HepG2 (cell line): ENCODE measurements around the gene NRSN2. TPM values are rescaled to one million over a fixed set of nuclear protein-coding genes. Genes with fewer than 3 reads are reported as not detected.

Source experiments
- ATF7-NPFF ChIP-seq: sonication (generic); formaldehyde crosslinking; IDR thresholded peaks from 2 replicates; pipeline ENCODE4 v1.8.1; 2023; ENCODE audit warnings: mild to moderate bottlenecking, low read depth, missing genetic modification reagents, moderate library complexity
- BORCS8-MEF2B ChIP-seq: sonication (generic); formaldehyde crosslinking; IDR thresholded peaks from 2 replicates; pipeline ENCODE4 v1.8.0; 2022; ENCODE audit warnings: mild to moderate bottlenecking, missing genetic modification reagents
- FLYWCH1 ChIP-seq: sonication (generic); formaldehyde crosslinking; IDR thresholded peaks from 2 replicates; pipeline ENCODE4 v1.8.1; 2023; ENCODE audit warnings: mild to moderate bottlenecking, missing genetic modification reagents
- FOXP1 ChIP-seq, 2 experiments: fragments of 450-650 bp in 1 of 2; IDR thresholded peaks; 2 replicates each; pipeline ENCODE4 v1.6.1; 2017 to 2018; ENCODE audit warnings: antibody characterized with exemption in 1 of 2
- GTF3A ChIP-seq: sonication (generic); formaldehyde crosslinking; conservative IDR thresholded peaks from 2 replicates; pipeline ENCODE4 v1.4.0; 2020; ENCODE audit warnings: mild to moderate bottlenecking, missing genetic modification reagents
- HMG20B ChIP-seq: conservative IDR thresholded peaks from 2 replicates; pipeline ENCODE4 v1.6.1; 2016; ENCODE audit warnings: missing genetic modification reagents, missing compliant biosample characterization
- MTA1 ChIP-seq: sonication (generic); formaldehyde crosslinking; IDR thresholded peaks from 2 replicates; pipeline ENCODE4 v1.4.0; 2020; ENCODE audit warnings: missing genetic modification reagents, mild to moderate bottlenecking, borderline replicate concordance
- NR2F2 ChIP-seq: IDR thresholded peaks from 2 replicates; pipeline ENCODE4 v1.6.1; 2012; ENCODE audit warnings: low read depth, inconsistent platforms, borderline replicate concordance
- PHF21A ChIP-seq: sonication (generic); formaldehyde crosslinking; IDR thresholded peaks from 2 replicates; pipeline ENCODE4 v1.5.0; 2020; ENCODE audit warnings: mild to moderate bottlenecking, missing genetic modification reagents
- PHF8 ChIP-seq: sonication (generic); formaldehyde crosslinking; IDR thresholded peaks from 2 replicates; pipeline ENCODE4 v1.5.0; 2020; ENCODE audit warnings: missing genetic modification reagents
- POGZ ChIP-seq: sonication (generic); formaldehyde crosslinking; IDR thresholded peaks from 2 replicates; pipeline ENCODE4 v1.4.0; 2020; ENCODE audit warnings: mild to moderate bottlenecking, missing genetic modification reagents
- RAD51 ChIP-seq: fragments of 450-650 bp; IDR thresholded peaks from 2 replicates; pipeline ENCODE4 v1.6.1; 2016; ENCODE audit warnings: borderline replicate concordance
- RARA ChIP-seq: IDR thresholded peaks from 2 replicates; pipeline ENCODE4 v1.6.1; 2016; ENCODE audit warnings: missing genetic modification reagents, missing compliant biosample characterization
- RORA ChIP-seq: sonication (generic); formaldehyde crosslinking; IDR thresholded peaks from 2 replicates; pipeline ENCODE4 v1.5.0; 2020; ENCODE audit warnings: mild to moderate bottlenecking, missing genetic modification reagents, moderate library complexity
- SPEN ChIP-seq: sonication (generic); formaldehyde crosslinking; IDR thresholded peaks from 2 replicates; pipeline ENCODE4 v1.5.1; 2020; ENCODE audit warnings: low read depth, mild to moderate bottlenecking, missing genetic modification reagents
- SRY ChIP-seq: sonication (generic); formaldehyde crosslinking; IDR thresholded peaks from 2 replicates; pipeline ENCODE4 v1.8.0; 2022; ENCODE audit warnings: mild to moderate bottlenecking, missing genetic modification reagents
- ZBTB42 ChIP-seq: sonication (generic); formaldehyde crosslinking; IDR thresholded peaks from 2 replicates; pipeline ENCODE4 v1.5.0; 2020; ENCODE audit warnings: mild to moderate bottlenecking, missing genetic modification reagents
- ZFP41 ChIP-seq: sonication (generic); formaldehyde crosslinking; IDR thresholded peaks from 2 replicates; pipeline ENCODE4 v1.4.0; 2020; ENCODE audit warnings: mild to moderate bottlenecking, missing genetic modification reagents, borderline replicate concordance
- ZNF232 ChIP-seq: sonication (generic); formaldehyde crosslinking; IDR thresholded peaks from 2 replicates; pipeline ENCODE4 v1.4.0; 2020; ENCODE audit warnings: missing genetic modification reagents, borderline replicate concordance
- ZNF256 ChIP-seq: sonication (generic); formaldehyde crosslinking; conservative IDR thresholded peaks from 2 replicates; pipeline ENCODE4 v1.4.0; 2020; ENCODE audit warnings: missing genetic modification reagents
- ZNF674 ChIP-seq: sonication (generic); formaldehyde crosslinking; IDR thresholded peaks from 2 replicates; pipeline ENCODE4 v1.5.0; 2020; ENCODE audit warnings: low read depth, mild to moderate bottlenecking, missing genetic modification reagents
- ZNF75D ChIP-seq: sonication (generic); formaldehyde crosslinking; IDR thresholded peaks from 2 replicates; pipeline ENCODE4 v1.8.1; 2023; ENCODE audit warnings: missing genetic modification reagents, mild to moderate bottlenecking, borderline replicate concordance
- ZNF792 ChIP-seq: IDR thresholded peaks from 2 replicates; pipeline ENCODE4 v1.6.1; 2016
- ZNF850 ChIP-seq: sonication (generic); formaldehyde crosslinking; conservative IDR thresholded peaks from 2 replicates; pipeline ENCODE4 v1.9.0; 2021; ENCODE audit warnings: mild to moderate bottlenecking, missing genetic modification reagents
- polyA plus RNA-seq, 8 experiments: library from polyadenylated mRNA; depleted of rRNA in 3 of 8; stranded (reverse) in 7 of 8; unstranded in 1 of 8; fragments of >200 nt; fragmentation: Illumina TruSeq in 4 of 8; extraction: Trizol in 4 of 8; gene quantifications; 2 replicates each; pipeline versions ENCODE4 v1.2.1 to v1.2.3, GENCODE V29; 2011 to 2016; ENCODE audit warnings: low read depth in 4 of 8, missing spikeins in 1 of 8, mixed read lengths in 1 of 8; ENCODE audit not compliant: insufficient read depth in 1 of 8
- total RNA-seq, 5 experiments: library from RNA; depleted of rRNA; stranded (reverse); fragments of >200 nt; fragmentation: Illumina TruSeq; extraction: Trizol; gene quantifications; 2 replicates each; pipeline ENCODE4 v1.2.3, GENCODE V29; 2016; ENCODE audit warnings: low read depth in 1 of 5
- TF ChIP-seq, protein P1 (sequence below): sonication (generic); formaldehyde crosslinking; IDR thresholded peaks from 2 replicates; pipeline ENCODE4 v1.4.0; 2020; ENCODE audit warnings: missing genetic modification reagents
- TF ChIP-seq, protein P2 (sequence below): sonication (generic); formaldehyde crosslinking; IDR thresholded peaks from 2 replicates; pipeline ENCODE4 v1.4.0; 2020; ENCODE audit warnings: missing genetic modification reagents
- TF ChIP-seq, protein P3 (sequence below): sonication (generic); formaldehyde crosslinking; IDR thresholded peaks from 2 replicates; pipeline ENCODE4 v1.4.0; 2020; ENCODE audit warnings: mild to moderate bottlenecking, low read depth, missing genetic modification reagents

The NRSN2 gene
- total and polyA plus RNA-seq, 2 of the 13 experiments (the other 11 are each of a cell fraction or from before 2014, with no cell fraction given) = 32.3 to 49.4 TPM

DNA sequence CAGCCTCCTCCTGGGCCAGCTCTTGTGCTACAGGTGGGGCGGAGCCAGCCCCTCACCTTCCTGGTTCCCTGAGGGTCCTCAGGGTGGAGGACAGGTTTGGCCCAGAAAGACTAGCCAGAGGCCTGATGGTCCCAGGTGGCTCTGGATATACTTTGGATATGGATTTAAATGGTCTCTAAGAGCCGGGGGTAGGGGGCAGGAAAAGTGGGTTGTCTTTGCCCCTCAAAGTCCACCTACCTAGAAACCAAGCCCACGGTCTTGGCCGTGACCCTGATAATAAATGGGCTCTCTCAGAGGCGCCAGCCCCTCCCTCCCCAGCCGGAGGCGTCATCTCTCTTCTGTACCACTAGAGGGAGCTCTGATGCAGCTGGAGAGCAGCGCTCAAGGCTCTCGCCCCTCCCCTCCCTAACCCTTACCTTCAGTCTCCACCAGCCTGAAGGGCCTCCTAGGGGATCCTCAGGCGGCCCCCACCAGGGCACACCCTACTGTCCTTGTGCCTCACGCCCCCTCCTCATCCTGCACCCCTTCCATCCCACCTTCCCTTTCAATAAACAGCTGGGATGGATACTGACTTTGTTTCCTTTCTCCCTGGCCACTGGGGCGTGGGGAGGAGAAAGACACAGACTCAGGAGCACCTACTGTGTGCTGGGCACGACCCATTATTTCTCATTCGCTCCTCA lies 7.5 kb downstream of the NRSN2 start (continued):
- TF ChIP-seq, protein P1, sequence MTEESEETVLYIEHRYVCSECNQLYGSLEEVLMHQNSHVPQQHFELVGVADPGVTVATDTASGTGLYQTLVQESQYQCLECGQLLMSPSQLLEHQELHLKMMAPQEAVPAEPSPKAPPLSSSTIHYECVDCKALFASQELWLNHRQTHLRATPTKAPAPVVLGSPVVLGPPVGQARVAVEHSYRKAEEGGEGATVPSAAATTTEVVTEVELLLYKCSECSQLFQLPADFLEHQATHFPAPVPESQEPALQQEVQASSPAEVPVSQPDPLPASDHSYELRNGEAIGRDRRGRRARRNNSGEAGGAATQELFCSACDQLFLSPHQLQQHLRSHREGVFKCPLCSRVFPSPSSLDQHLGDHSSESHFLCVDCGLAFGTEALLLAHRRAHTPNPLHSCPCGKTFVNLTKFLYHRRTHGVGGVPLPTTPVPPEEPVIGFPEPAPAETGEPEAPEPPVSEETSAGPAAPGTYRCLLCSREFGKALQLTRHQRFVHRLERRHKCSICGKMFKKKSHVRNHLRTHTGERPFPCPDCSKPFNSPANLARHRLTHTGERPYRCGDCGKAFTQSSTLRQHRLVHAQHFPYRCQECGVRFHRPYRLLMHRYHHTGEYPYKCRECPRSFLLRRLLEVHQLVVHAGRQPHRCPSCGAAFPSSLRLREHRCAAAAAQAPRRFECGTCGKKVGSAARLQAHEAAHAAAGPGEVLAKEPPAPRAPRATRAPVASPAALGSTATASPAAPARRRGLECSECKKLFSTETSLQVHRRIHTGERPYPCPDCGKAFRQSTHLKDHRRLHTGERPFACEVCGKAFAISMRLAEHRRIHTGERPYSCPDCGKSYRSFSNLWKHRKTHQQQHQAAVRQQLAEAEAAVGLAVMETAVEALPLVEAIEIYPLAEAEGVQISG (CRISPR knock-in tag) = peak; percentile 52
- TF ChIP-seq ZNF850 (CRISPR knock-in tag) (no peak), RAD51 (no peak), RARA (CRISPR knock-in tag) (peak; percentile 42), NR2F2 (no peak), ZBTB42 (CRISPR knock-in tag) (no peak), ZNF256 (CRISPR knock-in tag) (no peak), HMG20B (no peak; the same call in 1 of the 2 replicates), ZFP41 (CRISPR knock-in tag) (no peak), SPEN (CRISPR knock-in tag) (peak; percentile 62; the same call in 1 of the 2 replicates), ZNF674 (CRISPR knock-in tag) (no peak), FOXP1 (IDR thresholded peaks at IDR 0.05) (no peak), FOXP1 (CRISPR knock-in tag; IDR thresholded peaks at IDR 0.05) (no peak; the same call in 1 of the 2 replicates), PHF8 (CRISPR knock-in tag) (0 out of 2 replicates have a peak, but pooled peaks have one; percentile 39), PHF21A (CRISPR knock-in tag) (peak; percentile 69; the same call in 1 of the 2 replicates), ATF7-NPFF (peak; percentile 78), BORCS8-MEF2B (CRISPR knock-in tag) (peak; percentile 87), RORA (0 out of 2 replicates have a peak, but pooled peaks have one; percentile 59), FLYWCH1 (no peak), MTA1 (peak; percentile 60; the same call in 1 of the 2 replicates), POGZ (0 out of 2 replicates have a peak, but pooled peaks have one; percentile 7), ZNF792 (peak; percentile 25; the same call in 1 of the 2 replicates), ZNF232 (CRISPR knock-in tag) (no peak; the same call in 1 of the 2 replicates), SRY (no peak), ZNF75D (no peak), GTF3A (CRISPR knock-in tag) (peak; percentile 98)
- TF ChIP-seq, protein P2, sequence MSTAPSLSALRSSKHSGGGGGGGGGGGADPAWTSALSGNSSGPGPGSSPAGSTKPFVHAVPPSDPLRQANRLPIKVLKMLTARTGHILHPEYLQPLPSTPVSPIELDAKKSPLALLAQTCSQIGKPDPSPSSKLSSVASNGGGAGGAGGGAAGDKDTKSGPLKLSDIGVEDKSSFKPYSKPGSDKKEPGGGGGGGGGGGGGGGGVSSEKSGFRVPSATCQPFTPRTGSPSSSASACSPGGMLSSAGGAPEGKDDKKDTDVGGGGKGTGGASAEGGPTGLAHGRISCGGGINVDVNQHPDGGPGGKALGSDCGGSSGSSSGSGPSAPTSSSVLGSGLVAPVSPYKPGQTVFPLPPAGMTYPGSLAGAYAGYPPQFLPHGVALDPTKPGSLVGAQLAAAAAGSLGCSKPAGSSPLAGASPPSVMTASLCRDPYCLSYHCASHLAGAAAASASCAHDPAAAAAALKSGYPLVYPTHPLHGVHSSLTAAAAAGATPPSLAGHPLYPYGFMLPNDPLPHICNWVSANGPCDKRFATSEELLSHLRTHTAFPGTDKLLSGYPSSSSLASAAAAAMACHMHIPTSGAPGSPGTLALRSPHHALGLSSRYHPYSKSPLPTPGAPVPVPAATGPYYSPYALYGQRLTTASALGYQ (CRISPR knock-in tag) = no peak
- TF ChIP-seq, protein P3, sequence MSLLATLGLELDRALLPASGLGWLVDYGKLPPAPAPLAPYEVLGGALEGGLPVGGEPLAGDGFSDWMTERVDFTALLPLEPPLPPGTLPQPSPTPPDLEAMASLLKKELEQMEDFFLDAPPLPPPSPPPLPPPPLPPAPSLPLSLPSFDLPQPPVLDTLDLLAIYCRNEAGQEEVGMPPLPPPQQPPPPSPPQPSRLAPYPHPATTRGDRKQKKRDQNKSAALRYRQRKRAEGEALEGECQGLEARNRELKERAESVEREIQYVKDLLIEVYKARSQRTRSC (CRISPR knock-in tag) = peak; percentile 38; the same call in 1 of the 2 replicates
